GM19239 (cell line): ENCODE measurements around the gene TNFAIP8.
A peak's percentile ranks its signal among the peaks of the same experiment; 100 is the strongest.

Source experiments
- DNase-seq: peaks from one replicate; pipeline ENCODE4 v3.0.0; 2011; ENCODE audit warnings: low spot score; ENCODE audit not compliant: insufficient read length
- FAIRE-seq: peaks from 2 replicates; lab custom pipeline; 2011; peaks lifted over from hg19 to GRCh38; lab: Jason Lieb, UNC

Gene TNFAIP8

DNA sequence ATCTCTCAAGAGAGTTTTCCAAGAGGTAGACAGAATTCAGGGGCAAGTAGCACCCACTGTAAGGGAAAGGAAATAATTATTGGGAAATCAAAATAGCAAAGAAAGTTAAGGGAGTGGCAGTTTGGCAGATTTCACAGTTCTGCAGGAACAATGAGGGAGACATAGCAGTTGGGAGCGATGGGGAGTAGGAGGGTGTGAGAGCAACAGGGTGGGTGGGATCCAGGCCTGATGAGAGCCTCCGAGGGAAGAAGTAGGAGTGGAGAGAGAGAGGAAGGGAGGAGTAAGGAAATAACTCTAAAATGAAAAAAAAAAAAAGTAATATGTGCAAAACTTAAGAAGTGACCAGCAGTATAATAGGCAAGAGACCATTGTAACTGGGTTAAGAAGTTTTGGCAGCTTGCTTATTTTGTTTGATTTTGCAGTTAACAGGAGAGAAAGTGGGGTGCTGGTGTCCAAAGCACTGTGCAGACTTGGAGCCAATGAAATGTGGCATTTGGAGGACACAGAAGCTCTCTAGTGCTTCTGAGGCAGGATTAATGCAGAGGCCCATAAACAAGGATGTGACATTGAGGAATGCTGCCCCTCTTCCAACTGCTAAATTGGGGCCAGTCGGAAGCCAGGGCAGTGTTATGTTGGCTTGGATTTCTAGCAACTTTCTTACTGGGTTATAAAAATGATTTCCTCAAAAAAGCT is 10.2 kb downstream of the TNFAIP8 start:
- FAIRE-seq (peak; percentile 49), DNase-seq (no peak)

GRCh38 chr5:119366540-119366881 is 10.7 kb downstream of the TNFAIP8 start:
- FAIRE-seq: peak; percentile 68
- no peak for DNase-seq

- no peak for DNase-seq
- FAIRE-seq: peak; percentile 37
Measured at GRCh38 chr5:119367502-119368237, 11.9 kb downstream of the TNFAIP8 start.

DNA sequence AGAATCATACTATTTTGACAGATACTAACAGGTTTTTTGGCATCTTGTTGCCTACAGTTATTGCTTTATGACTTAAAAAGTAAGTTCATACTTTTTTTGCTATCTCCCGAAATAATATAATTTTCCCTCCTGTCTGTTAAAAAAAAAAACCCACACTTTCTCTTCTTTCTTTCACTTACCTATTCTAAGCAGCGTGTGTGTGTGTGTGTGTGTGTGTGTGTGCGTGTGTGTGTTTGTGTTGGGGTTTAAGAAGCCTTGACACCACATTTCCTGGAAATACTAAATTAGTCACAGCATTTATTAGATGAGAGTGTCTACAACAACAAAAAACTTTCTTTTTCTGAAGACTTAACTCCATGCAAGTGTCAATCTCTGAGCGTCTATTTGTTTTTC is 12.4 kb downstream of the TNFAIP8 start:
- peak; percentile 76 for FAIRE-seq
- DNase-seq: no peak

GRCh38 chr5:119370486-119370885 is 14.7 kb downstream of the TNFAIP8 start:
- no peak for DNase-seq
- FAIRE-seq: no peak

DNA sequence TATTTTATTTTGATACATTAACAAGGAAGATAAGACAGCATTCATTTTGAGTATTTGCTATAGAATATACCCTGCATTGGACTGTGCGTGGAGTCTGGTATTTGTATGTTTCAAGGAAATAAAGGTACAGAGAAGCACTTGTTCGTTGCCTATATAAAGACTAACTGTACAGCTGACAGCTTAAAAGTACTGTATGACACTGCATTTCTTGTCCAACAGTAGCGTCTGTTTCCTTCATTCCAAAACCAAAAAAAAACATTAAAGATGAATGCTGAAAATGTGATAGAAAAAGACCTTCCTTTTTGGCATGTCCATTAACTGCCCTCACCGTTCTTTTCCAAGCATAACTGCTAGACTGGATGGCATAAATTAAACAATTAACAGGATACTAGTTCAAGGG is 15.3 kb downstream of the TNFAIP8 start:
- FAIRE-seq: no peak

GRCh38 chr5:119373449-119373858 is 17.6 kb downstream of the TNFAIP8 start:
- DNase-seq (no peak), FAIRE-seq (peak; percentile 95)

More for the DNA sequence above, 15.3 kb downstream of the TNFAIP8 start:
- DNase-seq: no peak

DNA sequence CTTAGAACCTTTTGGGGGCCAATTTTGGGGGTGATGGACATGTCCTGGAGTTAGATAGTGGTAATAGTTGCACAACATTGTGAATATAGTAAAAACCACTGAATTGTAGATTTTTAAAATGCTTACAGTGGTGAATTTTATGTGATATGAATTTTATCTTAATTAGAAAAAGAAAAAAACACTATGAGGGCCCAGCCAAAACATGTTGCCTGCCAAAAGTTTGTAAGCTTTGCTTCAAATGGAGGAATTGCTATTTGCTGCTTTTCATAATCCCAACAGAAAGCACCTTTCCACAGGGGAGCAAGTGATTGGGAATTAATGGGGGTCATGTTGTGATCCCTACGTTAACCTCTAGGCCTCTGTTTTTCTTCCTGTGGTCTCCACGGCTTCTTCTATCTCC is 19.1 kb downstream of the TNFAIP8 start:
- FAIRE-seq (peak; percentile 4), DNase-seq (no peak)

DNA sequence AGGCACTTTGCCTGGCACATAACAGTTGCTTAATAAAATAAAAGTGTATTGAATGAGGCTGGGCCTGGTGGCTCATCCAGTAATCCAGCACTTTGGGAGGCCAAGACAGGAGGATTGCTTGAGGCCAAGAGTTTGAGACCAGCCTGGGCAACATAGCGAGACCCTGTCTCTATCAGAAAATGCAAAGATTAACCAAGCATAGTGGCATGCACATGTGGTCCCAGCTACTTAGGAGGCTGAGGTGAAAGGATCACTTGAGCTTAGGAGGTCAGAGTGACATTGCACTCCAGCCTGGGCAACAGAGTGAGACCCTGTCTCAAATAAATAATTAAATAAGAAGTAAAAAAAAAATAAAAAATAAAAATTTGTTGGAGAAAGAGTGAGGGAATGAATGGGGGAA is 21.2 kb downstream of the TNFAIP8 start:
- no peak for FAIRE-seq
- DNase-seq: no peak

DNA sequence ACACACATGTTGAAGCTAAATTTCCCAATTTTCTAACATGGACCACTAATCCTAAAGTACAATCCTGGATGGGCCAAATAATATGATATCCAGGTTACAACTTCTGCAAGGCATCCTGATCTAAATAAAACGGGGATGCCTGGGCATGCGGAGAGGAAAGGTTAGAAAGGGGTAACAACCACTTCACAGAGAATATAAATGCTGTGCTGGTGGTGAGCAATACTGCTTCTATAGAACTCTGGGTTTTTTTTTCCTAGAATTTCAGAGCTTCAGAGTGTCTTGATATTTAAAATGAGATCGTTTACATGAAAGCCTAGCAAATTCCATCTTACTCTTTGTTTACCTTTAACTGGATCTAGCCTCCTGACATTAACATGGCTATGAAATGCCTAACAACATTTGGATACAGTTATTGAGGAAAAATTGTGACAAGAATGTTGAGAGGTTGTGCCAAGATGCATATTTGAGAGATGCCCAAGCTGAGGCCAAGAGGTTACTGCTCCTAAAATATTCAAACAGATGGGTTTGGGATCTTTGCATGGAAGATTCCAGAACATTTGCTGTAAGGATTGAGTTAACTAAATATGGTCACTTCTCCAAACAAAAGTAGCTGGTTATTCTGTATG is 22.4 kb downstream of the TNFAIP8 start:
- DNase-seq (no peak), FAIRE-seq (no peak)

GRCh38 chr5:119379096-119379495 is 23.3 kb downstream of the TNFAIP8 start:
- DNase-seq: no peak
- no peak for FAIRE-seq

DNA sequence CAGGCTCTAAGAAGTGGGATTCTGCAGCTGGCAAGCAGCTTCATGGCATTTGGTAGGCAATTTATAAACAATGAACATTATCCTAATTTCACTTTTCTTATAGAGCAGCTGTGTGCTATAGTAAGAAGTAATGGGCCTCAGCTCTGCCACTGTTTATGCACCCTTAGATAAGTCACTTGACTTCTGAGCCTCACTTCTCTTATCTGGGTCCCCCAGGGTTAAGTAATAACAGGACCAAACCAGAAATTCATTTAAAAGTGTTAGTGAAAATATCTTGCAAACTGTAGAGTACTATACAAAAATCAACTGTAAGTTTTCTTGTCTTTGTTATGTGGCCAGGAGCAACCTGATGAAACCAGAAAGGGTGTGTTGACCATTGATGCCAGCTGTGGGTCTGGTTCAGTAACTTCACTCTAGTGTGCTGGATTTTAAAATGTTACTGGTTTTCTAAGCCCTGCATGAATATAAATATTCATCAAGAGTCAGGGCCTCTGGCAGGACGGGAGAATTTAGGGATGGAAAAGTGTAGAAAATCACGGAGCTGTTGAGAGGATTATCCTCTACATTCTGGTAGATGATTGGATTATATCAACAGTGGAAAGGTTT is 24.2 kb downstream of the TNFAIP8 start:
- DNase-seq (no peak), FAIRE-seq (peak; percentile 71)

DNA sequence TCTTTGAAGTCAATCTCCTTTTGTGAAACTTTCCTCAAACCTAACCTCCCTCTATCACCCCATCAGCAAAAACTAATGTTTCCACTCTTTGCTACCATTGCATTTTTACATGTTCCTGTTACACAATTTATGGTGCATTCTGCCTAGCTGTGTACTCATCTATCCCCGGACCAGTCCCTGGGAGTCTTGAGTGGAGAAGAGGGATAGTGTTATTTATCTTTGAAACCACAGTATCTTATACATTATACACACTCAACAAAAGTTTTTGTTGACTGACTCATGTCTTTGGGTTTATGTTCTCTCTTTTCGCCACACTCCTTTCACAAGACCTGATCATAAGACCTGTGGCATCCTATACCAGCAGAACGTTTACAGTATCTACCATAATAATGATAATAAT is 26.4 kb downstream of the TNFAIP8 start:
- DNase-seq (no peak), FAIRE-seq (no peak)

DNA sequence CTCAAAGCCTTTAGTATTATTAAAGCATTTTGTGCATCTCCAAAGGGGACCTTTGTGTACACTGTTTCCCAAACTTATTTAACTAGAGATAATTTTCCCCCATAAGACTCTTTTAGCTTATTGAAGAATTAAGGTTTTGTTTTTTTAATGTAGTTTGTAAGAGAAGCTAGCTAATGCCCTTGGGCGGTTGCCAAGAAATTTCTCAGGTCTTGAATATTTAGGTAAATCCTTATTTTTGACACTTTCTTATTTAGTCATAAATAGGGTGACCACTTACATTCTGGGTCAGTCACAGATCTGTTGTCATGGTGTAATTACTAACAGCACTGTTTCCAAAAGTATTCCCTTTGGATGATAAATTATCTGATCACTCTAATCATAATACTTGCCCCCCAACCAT is 27.2 kb downstream of the TNFAIP8 start:
- no peak for FAIRE-seq
- no peak for DNase-seq

DNA sequence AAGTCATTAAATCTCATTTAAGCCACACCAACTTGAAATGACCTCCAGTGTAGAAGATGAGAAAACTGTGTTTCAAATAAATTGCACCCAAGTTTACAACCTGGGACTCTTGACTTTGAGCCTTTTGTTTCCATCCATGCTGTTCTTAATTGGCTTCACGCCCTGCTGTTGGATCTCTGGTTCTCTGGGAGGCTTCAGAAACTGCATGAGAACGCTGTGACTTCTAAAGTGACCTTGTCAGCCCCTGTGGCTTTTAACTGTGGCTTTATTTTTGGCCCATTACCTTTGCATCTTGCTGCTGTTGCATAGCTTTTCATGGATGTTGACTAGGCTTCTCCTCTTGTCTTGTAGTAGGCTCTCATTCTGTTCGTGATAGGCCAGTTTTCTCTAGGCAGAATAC is 29.3 kb downstream of the TNFAIP8 start:
- peak; percentile 94 for FAIRE-seq
- DNase-seq: no peak

- FAIRE-seq (peak; percentile 35), DNase-seq (no peak)
Measured at GRCh38 chr5:119385536-119386128, 29.8 kb downstream of the TNFAIP8 start.

GRCh38 chr5:119386596-119387344 is 31.0 kb downstream of the TNFAIP8 start:
- DNase-seq (no peak), FAIRE-seq (peak; percentile 79)

DNA sequence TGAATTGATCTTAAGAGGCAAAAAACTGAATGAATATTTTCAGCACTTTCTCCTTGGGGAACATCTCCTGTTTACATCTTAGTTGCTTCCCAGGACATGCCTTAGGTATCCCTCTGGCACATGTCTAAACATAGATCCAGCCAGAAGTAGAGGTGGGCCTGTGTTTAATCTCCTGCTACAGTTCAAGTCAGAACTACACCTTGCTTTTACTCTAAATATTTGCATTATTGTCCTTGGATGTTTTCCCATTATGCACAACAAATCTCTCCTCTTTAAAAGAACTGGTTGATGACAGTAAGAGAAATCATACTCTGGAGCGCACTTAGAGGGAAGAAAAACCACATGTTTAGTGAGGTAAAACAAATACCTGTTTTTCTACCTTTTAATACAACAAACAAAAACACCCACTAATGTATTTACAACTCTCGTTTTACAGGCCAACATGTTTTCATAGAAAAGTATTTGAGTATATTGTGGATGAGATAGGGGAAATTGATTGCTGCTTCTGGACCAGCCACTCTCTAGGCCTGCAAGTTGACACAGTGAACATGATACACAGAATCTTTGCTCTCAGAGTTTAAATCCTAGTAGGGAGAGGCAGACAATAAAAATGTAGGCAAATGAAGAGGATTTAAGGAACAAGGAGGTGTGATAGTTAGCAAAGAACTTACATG is 32.3 kb downstream of the TNFAIP8 start:
- peak; percentile 80 for FAIRE-seq
- no peak for DNase-seq

- FAIRE-seq (no peak), DNase-seq (no peak)
Measured at GRCh38 chr5:119388619-119389190, 32.9 kb downstream of the TNFAIP8 start.
